ENCODE results near the gene HDAC11. TPM values are rescaled to one million over a fixed set of nuclear protein-coding genes. Genes with fewer than 3 reads are reported as not detected.

Gene HDAC11
- total RNA-seq, 2 experiments from 2014 or later: 1.8 to 2.0 TPM

DNA sequence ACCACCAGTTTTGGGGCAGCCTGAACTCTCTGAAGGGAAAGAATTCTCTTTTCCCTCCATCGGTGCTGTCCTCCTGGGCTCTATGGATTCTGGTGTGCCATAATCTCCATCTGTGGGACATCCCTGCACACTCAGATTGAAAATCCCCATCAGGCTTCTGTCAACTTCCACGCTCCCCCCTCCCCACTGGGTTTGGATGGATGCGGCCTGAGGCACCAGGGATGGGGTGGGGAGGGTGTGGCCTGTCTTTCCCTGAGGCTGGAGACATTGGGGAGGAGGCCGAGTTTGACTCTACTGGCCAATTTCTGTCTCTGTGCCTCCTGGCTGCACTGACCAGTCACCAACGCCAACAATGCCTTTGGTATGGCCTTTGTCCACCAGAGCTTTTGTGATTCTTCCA, 52.5 kb downstream of the HDAC11 start:
- intact Hi-C loops (cut with micrococcal nuclease): no loop called here
- POLR2A ChIA-PET: interaction anchor here (1.0 kb wide), 1 partner anchor 34 kb away, joined by 3 read pairs; no protein-coding TSS in a partner anchor
- ATAC-seq (no peak), DNase-seq (no peak)
- Mint-ChIP-seq H3K27me3 (peaks cover 3% of the 10 kb centered on the region), H3K36me3 (ENCODE audit: low read depth) (no peaks in the 10 kb centered on the region), H3K4me3 (no peak overlapping the region), H3K9me3 (peaks cover 3% of the 10 kb centered on the region), H3K4me1 (ENCODE audit: low read depth) (peaks cover 11% of the 10 kb centered on the region), H3K27ac (no peak overlapping the region)
- CTCF ChIA-PET: interaction anchor here (1.3 kb wide), 1 partner anchor 10 kb away, joined by 3 read pairs; no protein-coding TSS in a partner anchor
- TF ChIP-seq, protein P1, sequence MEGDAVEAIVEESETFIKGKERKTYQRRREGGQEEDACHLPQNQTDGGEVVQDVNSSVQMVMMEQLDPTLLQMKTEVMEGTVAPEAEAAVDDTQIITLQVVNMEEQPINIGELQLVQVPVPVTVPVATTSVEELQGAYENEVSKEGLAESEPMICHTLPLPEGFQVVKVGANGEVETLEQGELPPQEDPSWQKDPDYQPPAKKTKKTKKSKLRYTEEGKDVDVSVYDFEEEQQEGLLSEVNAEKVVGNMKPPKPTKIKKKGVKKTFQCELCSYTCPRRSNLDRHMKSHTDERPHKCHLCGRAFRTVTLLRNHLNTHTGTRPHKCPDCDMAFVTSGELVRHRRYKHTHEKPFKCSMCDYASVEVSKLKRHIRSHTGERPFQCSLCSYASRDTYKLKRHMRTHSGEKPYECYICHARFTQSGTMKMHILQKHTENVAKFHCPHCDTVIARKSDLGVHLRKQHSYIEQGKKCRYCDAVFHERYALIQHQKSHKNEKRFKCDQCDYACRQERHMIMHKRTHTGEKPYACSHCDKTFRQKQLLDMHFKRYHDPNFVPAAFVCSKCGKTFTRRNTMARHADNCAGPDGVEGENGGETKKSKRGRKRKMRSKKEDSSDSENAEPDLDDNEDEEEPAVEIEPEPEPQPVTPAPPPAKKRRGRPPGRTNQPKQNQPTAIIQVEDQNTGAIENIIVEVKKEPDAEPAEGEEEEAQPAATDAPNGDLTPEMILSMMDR (IDR thresholded peaks at IDR 0.05): no peak

DNA sequence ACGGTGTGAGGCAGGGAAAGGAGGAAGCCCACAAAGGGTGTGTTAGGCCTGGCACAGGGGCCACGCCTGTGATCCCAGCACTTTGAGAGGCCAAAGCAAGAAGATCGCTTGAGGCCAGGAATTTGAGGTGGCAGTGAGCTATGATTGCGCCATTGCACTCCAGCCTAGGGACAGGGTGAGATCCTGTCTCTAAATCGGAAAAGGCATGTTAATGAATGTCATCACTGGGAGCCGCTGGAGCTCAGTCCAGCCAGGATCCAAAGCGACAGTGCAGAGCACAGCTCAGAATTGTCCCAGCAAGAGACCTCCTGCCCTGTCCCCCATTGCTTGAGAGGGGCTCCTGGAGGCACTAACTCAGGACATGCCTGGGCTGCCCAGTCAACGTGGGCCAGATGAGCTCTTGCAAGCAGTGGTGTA, 53.8 kb downstream of the HDAC11 start:
- H3K36me3 Mint-ChIP-seq (ENCODE audit: low read depth): no peaks in the 10 kb centered on the region
- H3K27ac Mint-ChIP-seq: no peak overlapping the region
- DNase-seq (no peak), ATAC-seq (no peak)
- peaks cover 3% of the 10 kb centered on the region for H3K9me3 Mint-ChIP-seq
- peaks cover 11% of the 10 kb centered on the region for H3K4me1 Mint-ChIP-seq (ENCODE audit: low read depth)
- H3K27me3 Mint-ChIP-seq: peaks cover 3% of the 10 kb centered on the region
- TF ChIP-seq, protein P1 (IDR thresholded peaks at IDR 0.05): no peak
- CTCF ChIA-PET: interaction anchor here (0.7 to 1.6 kb wide), 4 partner anchors 17 to 117 kb away, joined by 3 to 4 read pairs (median 3); no protein-coding TSS in a partner anchor
- intact Hi-C loops (cut with micrococcal nuclease): no loop called here
- H3K4me3 Mint-ChIP-seq: no peak overlapping the region
- POLR2A ChIA-PET: interaction anchor here (0.6 to 1.7 kb wide), 3 partner anchors 13 to 1564 kb away, joined by 3 to 4 read pairs (median 3); no protein-coding TSS in a partner anchor

DNA sequence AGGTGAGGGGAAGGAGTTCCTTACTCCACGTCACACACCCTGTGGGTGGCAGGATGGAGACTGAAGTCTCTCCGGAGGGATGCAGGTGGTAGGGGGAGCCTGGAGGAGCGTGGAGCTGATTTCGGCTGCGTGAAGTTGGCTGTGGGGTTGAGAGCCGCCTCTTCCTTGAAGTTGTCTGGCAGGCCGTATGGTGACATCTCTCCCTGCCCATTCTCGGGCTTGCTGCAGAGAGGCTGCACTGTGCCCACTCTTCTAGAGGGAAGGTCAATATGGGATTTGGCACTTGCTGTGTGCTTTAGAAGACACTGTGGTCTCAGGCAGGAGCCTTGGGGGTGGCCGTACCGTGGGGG, 55.4 kb downstream of the HDAC11 start:
- DNase-seq (no peak), ATAC-seq (no peak)
- Mint-ChIP-seq H3K27me3 (peaks cover 3% of the 10 kb centered on the region), H3K4me3 (no peak overlapping the region), H3K4me1 (ENCODE audit: low read depth) (peaks cover 11% of the 10 kb centered on the region), H3K9me3 (peaks cover 3% of the 10 kb centered on the region), H3K27ac (no peak overlapping the region), H3K36me3 (ENCODE audit: low read depth) (no peaks in the 10 kb centered on the region)
- POLR2A ChIA-PET: no interaction called here
- CTCF ChIA-PET: interaction anchor here (0.6 to 1.5 kb wide), 2 partner anchors 11 to 112 kb away, joined by 3 to 4 read pairs; no protein-coding TSS in a partner anchor
- intact Hi-C loops (cut with micrococcal nuclease): no loop called here
- TF ChIP-seq, protein P1 (IDR thresholded peaks at IDR 0.05): no peak

- ATAC-seq (no peak), DNase-seq (no peak)
- intact Hi-C loops (cut with micrococcal nuclease): no loop called here
- CTCF ChIA-PET: interaction anchor here (1.1 to 1.5 kb wide), 3 partner anchors 28 to 112 kb away, joined by 3 to 7 read pairs (median 4); no protein-coding TSS in a partner anchor
- POLR2A ChIA-PET: no interaction called here
- Mint-ChIP-seq H3K27me3 (peaks cover 3% of the 10 kb centered on the region), H3K27ac (no peak overlapping the region), H3K9me3 (peaks cover 4% of the 10 kb centered on the region), H3K36me3 (ENCODE audit: low read depth) (no peaks in the 10 kb centered on the region), H3K4me3 (no peak overlapping the region), H3K4me1 (ENCODE audit: low read depth) (peaks cover 11% of the 10 kb centered on the region)
- TF ChIP-seq, protein P1 (IDR thresholded peaks at IDR 0.05): no peak
Measured at GRCh38 chr3:13535905-13536304, 55.8 kb downstream of the HDAC11 start.

GRCh38 chr3:13536432-13536831, 56.3 kb downstream of the HDAC11 start:
- ChIA-PET CTCF (interaction anchor here (1.0 to 1.5 kb wide), 4 partner anchors 27 to 111 kb away, joined by 3 to 7 read pairs (median 4); no protein-coding TSS in a partner anchor), POLR2A (no interaction called here)
- Mint-ChIP-seq H3K27me3 (peaks cover 3% of the 10 kb centered on the region), H3K9me3 (peaks cover 5% of the 10 kb centered on the region), H3K4me1 (ENCODE audit: low read depth) (peaks cover 11% of the 10 kb centered on the region), H3K4me3 (no peak overlapping the region), H3K27ac (no peak overlapping the region), H3K36me3 (ENCODE audit: low read depth) (no peaks in the 10 kb centered on the region)
- TF ChIP-seq, protein P1 (IDR thresholded peaks at IDR 0.05): no peak
- intact Hi-C loops (cut with micrococcal nuclease): no loop called here
- ATAC-seq (no peak), DNase-seq (no peak)

All from activated CD8-positive, alpha-beta T cell treated with anti-CD3 and anti-CD28 coated beads for 36 hours (primary cell).